Loucy (cell line): Measurements from ENCODE around the gene GPSM3.

ENCODE experiments used
- CTCF ChIP-seq: fragments of 200-600 bp; sonication (generic); conservative IDR thresholded peaks from 2 replicates; pipeline ENCODE4 v1.5.1; 2014; ENCODE audit warnings: mild to moderate bottlenecking, antibody characterized with exemption, low read length
- EZH2phosphoT487 ChIP-seq: fragments of 200-600 bp; IDR thresholded peaks from 2 replicates; pipeline ENCODE4 v1.6.1; 2018; ENCODE audit warnings: antibody characterized with exemption, mild to moderate bottlenecking, moderate library complexity, borderline replicate concordance

- TF ChIP-seq CTCF (no peak), EZH2phosphoT487 (no peak)
Observed at GRCh38 chr6:32163559-32164258, 28.7 kb downstream of the GPSM3 start.
